Right lobe of liver (tissue), 4 donors: ENCODE data around the gene MFN2.

Experiments
- CTCF ChIP-seq, 4 donors: fragments of 200-600 bp in 3 of 4; fragments of 450-650 bp in 1 of 4; IDR thresholded peaks; one replicate each; pipeline versions ENCODE4 v1.5.1 to v1.8.0; 2016 to 2022; ENCODE audit warnings: antibody characterized with exemption in 4 of 4, mild to moderate bottlenecking in 2 of 4
- POLR2A ChIP-seq: fragments of 450-650 bp; IDR thresholded peaks from one replicate; pipeline ENCODE4 v1.6.1; 2017; ENCODE audit warnings: antibody characterized with exemption, mild to moderate bottlenecking
- donor health status: DM: no; HTN: no; CAD: no.
- donor health status: DM: no; HTN: no; CAD: no.
- donor health status: DM: no; HTN: yes; CAD: no.

GRCh38 chr1:12055259-12055658, 75.0 kb downstream of the MFN2 start:
- TF ChIP-seq CTCF (IDR thresholded peaks at IDR 0.05) (no peak), POLR2A (no peak)
